HuH-7 (cell line): ENCODE results near the gene SDSL.
A peak's percentile ranks its signal among the peaks of the same experiment; 100 is the strongest.

Experiments used
- DNase-seq: peaks from one replicate; pipeline ENCODE4 v3.0.0; 2011; ENCODE audit warnings: low spot score

The SDSL gene

DNA sequence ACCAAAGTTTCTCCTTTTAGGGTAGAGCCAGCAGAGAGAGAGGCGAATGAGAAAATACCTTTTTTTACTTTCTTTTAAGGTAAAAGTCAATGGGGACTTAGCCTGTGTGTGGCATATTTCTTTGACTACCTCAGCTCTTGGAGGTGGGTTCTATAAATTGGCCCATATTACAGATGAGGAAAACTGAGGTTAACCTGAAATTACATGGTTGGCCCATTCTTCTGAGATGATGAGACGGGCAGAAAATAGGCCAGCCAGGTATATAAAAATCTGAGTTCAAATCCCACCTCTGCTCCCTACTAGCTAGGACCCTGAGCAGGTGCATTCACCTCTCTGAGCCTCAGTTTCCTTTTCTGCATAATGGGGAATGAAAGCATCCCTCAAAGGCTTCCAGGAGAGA lies 27.1 kb downstream of the SDSL start:
- DNase-seq = no peak

DNA sequence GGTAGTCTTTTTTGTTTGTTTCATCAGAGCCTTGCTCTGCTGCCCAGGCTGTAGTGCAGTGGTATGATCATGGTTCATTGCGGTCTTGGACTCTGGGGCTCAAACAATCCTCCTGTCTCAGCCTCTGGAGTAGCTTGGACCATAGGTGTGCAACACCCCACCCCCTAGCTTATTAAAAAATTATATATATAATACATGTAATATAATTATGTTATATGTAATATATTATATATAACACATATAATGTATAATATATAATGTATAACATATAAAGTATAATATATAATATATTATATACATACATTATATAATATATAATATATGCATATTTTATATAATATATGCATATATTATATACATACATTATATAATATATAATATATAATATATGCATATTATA lies 27.7 kb downstream of the SDSL start:
- no peak for DNase-seq

DNA sequence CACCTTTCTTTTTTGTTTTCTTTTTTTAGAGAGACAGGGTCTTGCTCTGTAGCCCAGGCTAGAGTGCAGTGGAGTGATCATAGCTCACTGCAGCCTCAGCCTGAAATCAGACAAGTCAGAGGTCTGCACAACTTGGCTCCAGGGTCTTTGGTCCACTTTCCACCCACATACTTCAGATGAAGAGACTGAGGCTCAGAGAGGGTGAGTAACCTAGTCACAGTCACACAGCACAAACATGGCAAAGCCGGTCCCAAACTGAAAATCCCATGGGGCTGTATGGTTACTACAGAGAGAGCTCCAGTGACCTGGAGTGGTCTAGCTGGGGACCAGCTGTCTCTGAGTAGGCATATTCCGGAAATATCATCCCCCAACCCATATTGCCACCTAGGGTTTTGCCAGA lies 30.3 kb downstream of the SDSL start:
- no peak for DNase-seq

DNA sequence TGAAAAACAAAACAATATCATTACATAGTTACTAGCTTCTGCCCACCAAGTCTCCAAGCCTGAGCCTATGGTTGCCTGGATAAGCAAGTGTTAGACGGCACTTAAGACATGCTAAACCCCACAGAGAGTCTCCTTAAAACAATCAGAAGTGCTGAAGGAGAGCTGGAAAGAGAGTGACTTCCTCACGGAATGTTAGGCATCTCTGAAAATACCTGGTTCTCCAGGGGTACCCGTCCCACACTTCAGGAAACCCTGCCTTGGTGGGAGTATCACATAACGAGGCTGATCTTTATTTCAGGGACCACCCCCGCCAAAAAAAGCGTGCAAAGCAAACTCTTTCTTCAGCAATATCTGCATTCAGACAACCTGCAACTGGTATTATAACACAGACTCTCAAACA lies 31.1 kb downstream of the SDSL start:
- no peak for DNase-seq

DNA sequence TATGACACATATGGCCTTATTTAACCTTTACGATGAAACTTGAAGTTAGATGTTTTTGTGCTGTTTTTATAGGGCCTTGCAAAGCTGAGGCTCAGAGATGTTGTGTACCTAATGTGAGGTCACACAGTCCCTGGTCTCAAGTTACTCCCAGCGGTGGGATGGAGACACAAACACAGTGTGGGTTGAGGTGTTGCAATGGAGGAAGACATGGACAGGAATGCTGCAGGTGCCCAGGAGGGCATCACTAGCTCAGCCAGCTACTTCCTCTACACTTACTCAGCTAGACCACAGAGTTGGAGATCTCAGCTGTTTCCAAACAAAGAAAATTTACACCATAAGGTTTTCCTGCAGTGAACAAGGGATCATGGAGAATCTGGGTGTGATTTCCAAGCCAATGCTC lies 34.0 kb downstream of the SDSL start:
- DNase-seq = no peak

DNA sequence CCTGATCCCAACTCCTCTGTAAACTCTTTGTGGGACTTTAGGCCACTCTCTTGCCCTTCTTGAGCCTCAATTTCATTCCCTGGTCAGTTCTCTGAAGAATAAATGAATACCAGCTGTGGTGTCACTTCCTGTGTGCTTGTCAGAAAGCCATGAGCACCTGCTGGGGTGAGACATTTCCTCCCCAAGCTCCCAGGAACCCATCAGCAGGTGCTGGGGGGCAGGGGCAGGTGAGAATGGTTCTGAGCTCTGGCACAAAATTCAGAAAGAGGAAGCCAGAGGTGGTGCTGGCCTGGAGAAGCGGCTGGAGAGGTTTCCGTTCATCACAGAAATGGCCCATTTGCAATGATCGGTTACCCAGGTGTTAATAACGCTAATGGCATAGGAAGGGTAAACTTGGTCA lies 34.6 kb downstream of the SDSL start:
- no peak for DNase-seq

DNA sequence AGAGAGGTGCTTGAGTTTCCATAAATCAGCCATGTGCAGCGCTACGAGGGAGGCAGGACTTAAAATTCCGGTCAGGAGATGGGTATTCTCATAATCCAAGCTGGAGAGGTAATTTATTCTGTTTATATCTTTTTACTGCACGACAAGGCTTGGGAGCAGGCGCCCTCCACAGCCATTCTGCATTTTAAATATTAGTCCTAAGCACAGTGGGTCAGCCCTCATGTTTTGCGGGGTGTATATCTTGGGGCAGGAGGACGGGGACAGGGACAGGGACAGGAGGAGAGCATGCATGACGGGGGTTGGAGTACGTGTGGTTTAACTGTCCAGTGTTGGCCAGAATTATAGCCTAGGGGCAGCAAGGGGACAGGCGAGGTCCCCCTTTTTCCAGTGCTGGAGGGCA lies 35.0 kb downstream of the SDSL start:
- no peak for DNase-seq

DNA sequence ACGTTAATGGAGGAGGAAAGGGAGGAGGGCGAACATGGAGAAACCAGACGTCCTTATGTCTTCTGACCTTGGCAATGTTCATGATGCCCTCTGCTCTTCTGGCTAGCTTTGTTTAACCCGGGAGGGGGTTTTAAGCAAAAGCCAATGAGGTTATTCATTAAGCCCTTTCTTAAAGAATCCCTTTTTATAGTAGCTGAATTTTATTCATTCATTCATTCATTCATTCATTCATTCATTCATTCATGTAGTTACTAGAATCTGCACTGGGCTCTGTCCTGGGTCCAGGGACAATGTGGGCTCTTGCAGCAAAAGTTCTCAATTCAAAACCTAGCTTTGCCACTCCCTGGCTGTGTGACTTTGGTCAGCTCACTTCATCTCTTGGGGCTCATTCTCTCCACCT lies 35.5 kb downstream of the SDSL start:
- no peak for DNase-seq

DNA sequence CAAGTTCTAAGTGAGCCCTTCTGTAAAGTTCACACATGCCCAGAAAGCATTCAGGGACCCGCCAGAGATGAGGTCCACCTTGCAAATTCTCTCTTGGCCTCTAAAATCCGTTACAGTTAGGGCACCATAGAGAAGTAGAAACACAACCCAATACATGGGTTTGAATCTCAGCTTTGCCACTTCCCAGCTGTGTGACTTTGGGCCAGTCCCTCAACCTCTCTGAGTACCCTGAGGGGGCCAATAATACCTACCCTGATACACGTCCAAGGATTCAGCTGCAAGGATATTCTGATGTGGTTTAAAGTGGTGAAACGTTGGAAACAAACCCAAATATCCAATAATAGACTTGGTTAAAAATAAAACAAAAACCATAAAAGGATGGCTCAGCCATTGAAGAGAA lies 37.8 kb downstream of the SDSL start:
- DNase-seq = no peak

DNA sequence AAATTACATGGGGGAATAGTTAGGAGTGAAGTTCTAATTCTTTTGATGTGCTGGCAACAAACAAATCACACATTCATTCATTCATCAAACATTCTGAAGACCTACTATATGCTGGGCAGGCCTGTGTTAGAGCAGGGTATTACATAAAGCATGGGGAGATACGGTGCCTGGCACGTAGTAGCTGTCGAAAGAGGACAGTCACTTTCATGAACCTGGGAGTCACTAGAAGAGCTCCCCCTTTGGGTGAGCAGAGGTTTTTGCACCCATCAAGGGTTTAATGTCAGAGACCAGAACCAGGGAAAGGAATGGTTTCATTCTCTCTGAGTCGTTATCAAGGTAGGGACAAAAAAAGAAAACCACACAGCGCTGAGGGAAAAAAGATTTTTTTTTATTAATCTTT lies 39.5 kb downstream of the SDSL start:
- DNase-seq = peak; percentile 88

DNA sequence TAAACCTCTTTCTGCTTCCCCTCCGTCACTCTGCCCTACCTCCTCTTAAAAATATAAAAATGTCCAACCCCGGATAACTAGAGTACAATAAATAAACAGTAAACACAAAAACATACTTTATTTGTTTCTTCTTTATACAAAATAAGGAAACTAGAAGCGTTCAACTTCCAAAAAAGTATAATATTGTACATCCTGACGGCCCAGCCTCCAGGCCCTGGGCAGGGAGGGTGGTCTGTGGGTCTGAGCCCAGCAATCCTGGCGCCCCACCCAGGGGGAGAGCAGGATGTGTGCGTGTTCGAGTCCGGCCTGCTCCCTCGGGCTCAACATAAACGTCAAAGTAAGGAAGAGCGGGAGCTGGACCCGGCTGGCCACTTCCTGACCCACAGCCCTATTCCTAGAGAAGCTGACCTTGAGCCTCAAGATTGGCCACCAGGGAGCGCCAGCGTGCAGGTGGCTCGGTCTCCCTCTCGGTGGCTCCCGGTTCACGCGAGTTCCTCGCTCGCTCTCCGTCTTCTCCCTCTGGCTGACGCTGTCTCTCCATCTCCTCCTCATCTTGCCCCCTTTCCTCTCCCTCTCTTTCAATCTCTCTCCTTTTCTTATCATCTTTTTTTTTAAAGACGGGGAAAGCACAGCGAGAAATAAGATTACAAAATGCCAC lies 40.1 kb downstream of the SDSL start:
- peak; percentile 88 for DNase-seq

DNA sequence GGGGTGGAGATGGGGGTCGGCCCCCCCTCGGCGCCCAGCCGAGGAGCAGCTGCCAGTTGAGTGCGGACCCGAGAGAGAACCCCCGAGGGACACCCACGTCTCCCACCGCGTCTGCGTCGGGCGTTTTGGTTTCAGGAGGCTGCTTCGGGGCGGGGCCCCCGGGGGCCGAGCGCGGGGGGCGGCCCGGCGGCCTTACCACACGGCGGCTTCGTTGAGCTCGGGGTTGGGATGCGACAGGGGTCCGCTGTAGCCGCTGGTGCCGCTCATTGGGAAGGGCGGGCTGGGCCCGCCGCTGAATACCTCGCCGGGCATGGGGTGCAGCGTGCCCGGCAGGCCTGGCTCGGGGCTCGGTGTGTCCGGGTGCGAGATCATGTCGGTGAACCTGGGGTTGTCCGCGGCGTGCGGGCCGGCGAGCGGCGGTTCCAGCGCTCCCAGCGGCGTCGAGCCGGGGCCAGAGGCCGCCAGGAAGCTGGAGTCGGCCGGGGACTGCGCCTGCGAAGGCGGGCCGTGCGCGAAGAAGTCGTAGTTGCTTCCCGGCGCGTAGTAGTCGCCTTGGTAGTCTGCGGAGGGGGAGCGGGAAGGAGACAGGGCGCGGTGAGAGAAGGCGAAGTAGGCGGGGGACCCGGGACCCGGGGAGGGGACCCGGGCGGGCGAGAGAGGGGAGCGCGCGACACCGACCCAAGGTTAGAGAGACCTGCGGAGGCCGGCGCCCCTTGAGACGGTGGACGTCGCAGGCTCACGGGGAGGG lies 41.0 kb downstream of the SDSL start:
- DNase-seq = no peak

DNA sequence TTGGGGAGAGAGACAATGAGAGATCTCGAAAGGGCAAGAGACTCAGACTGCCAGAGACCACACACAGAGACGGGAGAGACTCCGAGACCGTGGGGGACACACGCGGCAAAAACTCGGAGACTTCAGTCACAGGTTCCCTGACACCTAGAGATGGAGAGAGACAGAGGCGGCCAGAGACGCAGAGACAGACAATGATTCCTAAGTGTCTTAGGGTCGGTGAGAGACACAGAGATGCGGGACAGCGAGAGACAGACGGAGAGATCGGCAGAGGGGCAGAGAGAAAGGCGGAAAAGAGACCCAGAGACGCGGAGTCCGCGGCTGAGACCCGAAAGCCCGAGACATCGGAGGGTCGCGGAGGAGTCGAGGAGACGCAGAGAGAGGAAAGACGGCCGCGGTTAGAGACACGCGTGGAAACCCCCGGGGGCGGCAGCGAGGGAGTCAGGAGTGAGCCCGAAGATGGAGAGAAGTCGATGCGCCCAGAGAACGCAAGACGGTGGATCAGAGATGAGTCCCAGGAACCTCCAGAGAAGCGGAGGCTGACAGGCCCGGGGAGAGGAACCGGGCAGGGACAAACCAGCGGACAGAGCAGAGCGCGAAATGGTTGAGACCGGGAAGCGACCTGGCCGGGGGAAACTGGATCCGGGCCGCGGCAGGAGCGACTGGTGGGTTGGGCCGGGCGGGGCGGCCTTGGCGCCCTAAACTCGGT lies 41.7 kb downstream of the SDSL start:
- no peak for DNase-seq

DNA sequence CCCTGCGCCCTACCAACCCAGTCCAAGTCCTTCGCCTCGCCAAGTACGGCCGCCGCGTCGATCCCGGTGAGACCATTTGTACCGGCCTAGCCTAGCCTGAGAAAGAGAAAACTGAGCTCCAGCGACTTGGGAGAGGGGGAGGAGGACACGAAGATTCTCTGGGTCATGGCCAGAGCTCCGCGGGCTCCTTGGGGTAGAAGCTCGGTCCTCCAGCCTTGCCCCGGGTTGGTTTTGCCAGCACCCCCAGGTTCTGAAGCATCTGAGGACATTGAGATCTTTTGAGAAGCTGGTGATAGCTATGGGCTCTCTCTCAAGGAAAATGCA lies 42.2 kb downstream of the SDSL start:
- no peak for DNase-seq

DNA sequence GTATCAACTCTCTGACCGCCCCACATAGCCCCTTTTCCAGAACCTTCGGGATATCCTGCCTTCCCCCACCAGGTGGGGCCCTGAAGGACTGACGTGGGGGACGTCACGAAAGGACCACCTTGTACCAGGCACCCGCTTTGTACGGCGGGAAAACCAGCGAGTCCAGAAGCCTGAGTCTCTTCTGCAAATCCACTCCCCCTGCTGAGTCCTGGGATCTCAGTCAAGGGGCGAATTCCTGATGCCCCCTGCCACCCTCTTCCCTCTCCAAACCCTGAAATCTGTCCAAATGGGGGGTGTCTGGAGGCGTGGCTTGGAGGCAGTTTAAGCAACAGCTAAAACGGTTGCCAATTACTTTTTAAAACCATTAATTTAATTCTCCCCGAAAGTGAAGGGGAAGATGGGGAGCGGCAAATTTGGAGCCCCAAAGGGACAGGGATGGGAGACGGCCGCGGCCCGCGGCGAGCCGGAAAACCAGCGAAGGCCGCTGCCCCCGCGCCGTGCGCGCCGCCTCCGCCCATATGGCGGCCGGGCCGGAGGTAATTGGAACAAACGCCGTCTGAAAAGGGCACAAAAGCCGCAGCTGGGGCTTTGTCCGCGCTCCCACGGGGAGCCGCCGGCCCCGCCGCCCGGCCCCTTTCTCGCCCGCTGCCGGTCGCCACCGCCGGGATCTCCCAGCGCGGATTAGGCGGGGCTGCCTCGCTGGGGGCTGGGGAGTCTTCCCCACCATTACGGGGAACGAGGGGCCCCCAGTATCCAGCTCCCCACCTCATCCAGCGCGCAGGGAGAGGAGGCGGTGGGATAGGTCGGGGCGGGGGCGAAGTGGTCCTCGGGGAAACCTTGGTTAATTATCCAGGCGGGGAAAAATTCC lies 42.9 kb downstream of the SDSL start:
- DNase-seq = no peak

DNA sequence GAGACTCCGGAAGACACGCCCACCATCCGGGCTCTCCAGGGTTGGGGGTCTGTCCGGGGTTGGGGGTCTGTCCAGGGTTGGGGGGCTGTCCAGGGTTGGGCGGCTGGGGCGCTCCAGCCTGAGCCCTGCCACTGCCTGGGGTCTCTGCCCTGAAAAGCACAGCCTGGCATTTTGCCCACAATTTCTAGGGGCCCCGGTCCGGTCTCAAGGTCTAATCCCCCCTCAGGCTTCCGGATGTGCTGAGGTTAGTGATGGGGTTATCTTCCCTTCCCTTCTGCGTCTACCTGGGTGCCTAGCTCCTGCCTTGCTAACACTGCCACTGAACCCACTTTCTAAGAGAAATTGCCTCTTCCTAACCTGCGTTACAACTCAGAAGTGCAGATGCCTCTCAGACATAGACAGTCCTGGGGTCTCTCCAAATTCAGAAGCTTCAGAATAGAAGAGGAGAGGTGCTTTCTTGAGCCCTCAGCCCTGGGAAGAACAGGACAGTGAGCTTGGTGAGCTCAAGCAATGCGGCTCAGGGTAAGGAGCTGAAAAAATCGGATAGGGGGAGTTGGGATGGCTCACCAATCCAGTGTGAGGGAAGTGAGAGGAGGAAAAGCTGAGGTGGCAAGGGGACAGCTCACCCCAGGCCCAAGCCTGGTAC lies 43.8 kb downstream of the SDSL start:
- no peak for DNase-seq

DNA sequence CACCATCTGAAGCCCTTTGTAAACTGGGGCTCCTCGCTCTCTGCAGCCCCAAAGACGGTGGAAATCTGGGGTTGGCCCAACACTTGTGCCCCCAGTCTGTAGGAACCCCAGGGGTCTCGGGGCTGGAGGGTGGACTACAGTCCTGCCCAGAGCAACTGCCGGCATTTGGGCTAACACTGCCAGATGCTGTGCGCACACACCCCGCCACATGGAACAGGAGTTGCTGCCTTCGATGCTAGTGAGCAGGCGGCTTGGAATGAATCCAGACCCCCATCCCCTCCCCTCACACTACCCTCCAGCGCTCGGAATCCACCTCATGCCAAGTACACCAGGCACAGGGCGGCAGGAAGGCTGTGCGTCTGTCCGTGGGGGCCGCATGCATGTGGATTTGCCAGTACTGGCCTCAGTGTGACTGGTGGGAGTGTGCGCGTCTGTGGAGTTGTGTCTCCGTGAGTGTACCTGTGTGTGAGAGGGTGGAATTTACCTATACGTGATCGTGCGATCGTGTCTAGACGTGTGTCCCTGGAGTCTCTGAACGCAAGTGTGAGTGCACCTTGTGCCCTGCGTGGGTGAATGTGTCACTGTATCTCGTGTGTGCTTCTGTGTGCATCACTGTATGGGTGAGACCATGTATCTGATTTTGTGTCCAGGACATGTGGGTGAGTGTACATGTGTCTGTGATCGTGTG lies 44.4 kb downstream of the SDSL start:
- no peak for DNase-seq

DNA sequence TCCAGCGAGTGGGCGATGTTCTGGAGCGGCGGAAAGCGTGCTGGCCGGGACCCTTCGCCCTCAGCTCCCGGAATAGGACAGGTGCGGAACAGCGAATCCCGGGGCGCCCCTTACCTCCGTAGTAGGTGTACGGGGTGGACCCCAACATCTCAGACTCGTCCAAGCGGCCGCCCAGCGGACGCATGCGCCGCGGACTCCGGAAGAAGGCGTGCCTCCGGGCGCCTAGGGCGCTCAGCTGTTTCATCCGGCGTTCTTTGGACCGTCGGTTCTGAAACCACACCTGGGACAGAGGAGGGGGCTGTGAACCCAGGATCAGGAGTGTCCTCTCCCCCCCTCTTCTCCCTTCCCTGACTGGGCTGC lies 44.9 kb downstream of the SDSL start:
- no peak for DNase-seq

DNA sequence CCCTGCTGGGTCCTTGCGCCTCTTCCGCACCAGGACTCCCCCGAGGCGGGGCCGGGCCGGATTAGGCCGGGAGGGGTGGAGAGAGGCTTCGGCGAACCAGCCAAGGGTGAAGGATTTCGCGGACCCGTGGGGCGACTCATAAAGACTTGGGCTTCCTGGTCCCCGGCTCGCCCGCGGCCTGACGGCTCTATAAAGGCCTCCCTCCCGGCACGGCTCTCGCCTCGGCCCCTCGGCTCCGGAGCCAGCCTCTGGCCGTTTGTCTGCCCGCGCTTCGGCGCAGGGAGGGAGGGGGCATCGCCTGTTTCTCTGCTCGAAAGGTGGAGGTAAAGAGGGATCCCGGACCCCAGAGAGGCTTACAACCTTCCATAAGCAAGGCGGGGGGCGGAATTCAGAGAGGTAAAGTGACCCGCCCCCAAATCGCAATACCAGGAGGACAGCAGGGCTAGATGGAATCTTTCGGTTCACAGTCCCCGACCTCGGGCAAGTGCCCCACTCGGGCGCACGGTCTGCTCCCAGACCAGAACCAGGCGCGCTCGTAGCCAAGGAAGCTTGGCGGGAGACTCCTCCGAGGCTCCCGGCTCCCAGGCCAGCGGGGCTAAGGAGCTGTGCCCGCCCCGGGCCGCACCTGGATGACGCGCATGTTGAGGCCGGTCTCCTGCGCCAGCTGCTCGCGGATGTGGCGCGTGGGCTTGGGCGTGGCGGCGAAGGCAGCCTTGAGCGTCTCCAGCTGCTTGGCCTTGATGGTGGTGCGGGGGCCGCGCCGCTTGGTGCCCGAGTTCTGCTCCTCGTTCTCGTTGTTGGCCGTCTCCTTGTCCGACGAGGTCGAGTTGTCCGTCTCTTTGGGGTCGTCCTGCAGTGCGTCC lies 45.6 kb downstream of the SDSL start:
- DNase-seq = no peak

DNA sequence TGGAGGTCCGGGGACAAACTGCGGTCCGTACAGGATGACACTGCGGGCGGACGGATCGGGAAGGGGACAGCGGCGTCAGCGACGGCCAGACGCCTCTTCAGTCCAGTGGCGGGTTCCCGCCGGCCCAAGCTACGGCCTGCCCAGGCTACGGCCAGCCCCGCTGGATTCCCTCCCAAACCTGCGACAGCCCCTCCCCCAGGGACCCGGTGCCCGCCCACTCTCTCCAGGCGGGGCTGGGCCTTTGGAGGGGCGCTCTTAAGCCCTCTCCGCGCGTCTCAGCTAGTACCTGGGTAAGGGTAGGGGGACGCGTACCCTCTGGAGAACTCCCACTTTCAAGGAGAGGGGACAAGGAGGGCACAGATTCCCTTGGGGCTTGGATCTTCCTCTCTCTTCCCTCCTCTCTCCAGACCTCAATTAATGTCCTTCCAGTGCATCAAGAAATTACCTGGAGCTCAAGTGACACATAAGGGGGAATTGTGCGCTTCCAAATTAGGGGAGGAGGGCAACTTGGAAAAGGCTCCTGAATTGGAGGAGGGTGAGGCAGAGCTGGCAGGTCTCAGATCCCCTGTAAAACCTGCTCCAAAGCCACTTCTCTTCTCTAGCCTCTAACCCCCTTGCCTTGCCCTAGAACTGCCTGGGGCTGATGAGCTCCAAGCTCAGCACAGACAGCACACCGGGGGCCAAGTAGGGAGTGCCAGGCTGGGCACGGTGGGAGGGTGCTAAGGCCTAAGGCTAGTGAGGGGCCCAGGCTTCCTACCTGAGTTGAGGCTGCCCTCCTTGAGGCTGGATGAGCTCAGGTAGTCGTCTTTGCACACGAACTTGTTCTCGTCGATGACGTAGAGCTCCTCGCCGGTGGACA lies 46.4 kb downstream of the SDSL start:
- no peak for DNase-seq
